NCI-H2227 (cell line): Measurements from ENCODE around the gene NDUFB11.

Experiments used
- DNase-seq: peaks from one replicate; lab custom pipeline; 2025; ENCODE audit not compliant: unreplicated experiment; lab: John Stamatoyannopoulos, UW

NDUFB11 gene

GRCh38 chrX:47174846-47175587 is 30.5 kb upstream of the NDUFB11 start:
- no peak for DNase-seq

- DNase-seq = no peak
These were observed 29.9 kb upstream of the NDUFB11 start for GRCh38 chrX:47174376-47174775.

GRCh38 chrX:47172971-47173792 is 28.7 kb upstream of the NDUFB11 start:
- no peak for DNase-seq

- no peak for DNase-seq
These were observed 28.0 kb upstream of the NDUFB11 start for GRCh38 chrX:47172549-47172948.

- DNase-seq = no peak
These were observed 27.5 kb upstream of the NDUFB11 start for GRCh38 chrX:47171996-47172395.

- no peak for DNase-seq
These were observed 26.6 kb upstream of the NDUFB11 start for GRCh38 chrX:47170861-47171692.

GRCh38 chrX:47169726-47170515 is 25.4 kb upstream of the NDUFB11 start:
- no peak for DNase-seq

GRCh38 chrX:47169273-47169672 is 24.8 kb upstream of the NDUFB11 start:
- no peak for DNase-seq

- DNase-seq = no peak
These were observed 24.1 kb upstream of the NDUFB11 start for GRCh38 chrX:47168495-47169073.

GRCh38 chrX:47166126-47166525 is 21.6 kb upstream of the NDUFB11 start:
- no peak for DNase-seq

- no peak for DNase-seq
These were observed 19.9 kb upstream of the NDUFB11 start for GRCh38 chrX:47164420-47164819.

GRCh38 chrX:47162927-47163583 is 18.6 kb upstream of the NDUFB11 start:
- no peak for DNase-seq

GRCh38 chrX:47160781-47161180 is 16.3 kb upstream of the NDUFB11 start:
- no peak for DNase-seq

- no peak for DNase-seq
These were observed 14.3 kb upstream of the NDUFB11 start for GRCh38 chrX:47158781-47159180.

- no peak for DNase-seq
These were observed 13.6 kb upstream of the NDUFB11 start for GRCh38 chrX:47158131-47158530.

GRCh38 chrX:47156611-47157520 is 12.4 kb upstream of the NDUFB11 start:
- DNase-seq = no peak

- DNase-seq = no peak
These were observed 6.9 kb upstream of the NDUFB11 start for GRCh38 chrX:47151435-47151834.

- no peak for DNase-seq
These were observed 4.4 kb upstream of the NDUFB11 start for GRCh38 chrX:47148946-47149345.
